ENCODE results near the gene IL33. TPM values are rescaled to one million over a fixed set of nuclear protein-coding genes. Genes with fewer than 3 reads are reported as not detected.

IL33 gene
- total RNA-seq, 1 experiment from 2014 or later, result not detected

DNA sequence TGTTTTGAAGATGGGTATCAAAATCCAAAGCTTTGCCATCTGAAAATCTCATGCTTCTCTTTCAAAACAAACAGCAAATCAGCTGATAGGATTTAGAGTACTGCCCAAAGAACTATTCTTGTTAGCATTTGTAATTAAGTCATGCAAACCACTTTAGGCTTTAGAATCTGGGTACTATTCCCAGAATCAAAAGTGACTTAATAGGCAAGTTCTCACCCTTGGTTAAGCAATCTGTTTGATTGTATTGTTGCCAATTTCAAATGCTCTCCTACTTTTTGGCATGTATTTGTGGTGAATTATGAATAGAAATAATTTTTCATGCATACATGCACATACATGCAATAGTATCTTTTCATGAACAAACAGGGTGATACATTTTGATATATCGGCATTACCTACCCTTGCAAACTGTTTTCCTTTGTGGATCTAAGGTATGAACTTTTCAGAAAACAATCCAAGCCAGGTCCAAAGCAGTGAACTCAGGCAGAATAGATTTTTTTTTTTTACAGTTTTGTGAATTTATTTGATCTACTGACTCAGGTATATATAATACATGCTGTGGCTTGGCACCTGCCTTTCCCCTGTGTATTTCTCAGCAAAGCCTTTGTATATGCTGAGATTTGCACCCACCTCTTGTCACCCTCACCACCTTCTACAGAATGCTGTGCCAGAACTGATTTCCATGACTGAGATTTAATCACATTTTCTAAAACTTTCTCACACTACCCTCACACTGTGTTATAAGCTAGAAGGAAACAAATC lies 9.0 kb downstream of the IL33 start:
- H3K27ac ChIP-seq, result no peak overlapping the region
- no peak for DNase-seq
- no peaks in the 10 kb centered on the region for H3K9me2 ChIP-seq (ENCODE audit: insufficient read depth)
- BruUV-seq (replicated peaks), result no TSS peak
- CTCF ChIA-PET, result no interaction called here
- H3K27me3 ChIP-seq (ENCODE audit: insufficient read depth, low read depth), result no peaks in the 10 kb centered on the region
- no peaks in the 10 kb centered on the region for H3K4me1 ChIP-seq (replicated peaks; ENCODE audit: insufficient read depth)
- intact Hi-C loops (cut with micrococcal nuclease; ENCODE audit: unreplicated experiment), result no loop called here
- no peaks in the 10 kb centered on the region for H3K9me3 ChIP-seq (ENCODE audit: insufficient read depth, low read depth)
- H3F3A ChIP-seq (ENCODE audit: insufficient read depth, low read depth), result no peaks in the 10 kb centered on the region
- H4K20me1 ChIP-seq (ENCODE audit: insufficient read depth), result no peaks in the 10 kb centered on the region
- POLR2A ChIA-PET (ENCODE audit: unreplicated experiment), result no interaction called here
- no peak overlapping the region for H3K4me2 ChIP-seq
- no peak overlapping the region for H3K4me3 ChIP-seq
- TF ChIP-seq CTCF (conservative IDR thresholded peaks at IDR 0.05) (no peak), EZH2 (IDR thresholded peaks at IDR 0.05; ENCODE audit: low read depth) (no peak)
- H2AFZ ChIP-seq, result no peak overlapping the region
- no peaks in the 10 kb centered on the region for H3K36me3 ChIP-seq (ENCODE audit: low read depth)
- no peaks in the 10 kb centered on the region for H3K79me2 ChIP-seq (ENCODE audit: low read depth)

GRCh38 chr9:6226696-6227095 lies 11.1 kb downstream of the IL33 start:
- no peaks in the 10 kb centered on the region for H3K36me3 ChIP-seq (ENCODE audit: low read depth)
- no peaks in the 10 kb centered on the region for H3K9me3 ChIP-seq (ENCODE audit: insufficient read depth, low read depth)
- no peaks in the 10 kb centered on the region for H3F3A ChIP-seq (ENCODE audit: insufficient read depth, low read depth)
- BruUV-seq (replicated peaks), result no TSS peak
- no peak overlapping the region for H3K4me2 ChIP-seq
- CTCF ChIA-PET, result no interaction called here
- H2AFZ ChIP-seq, result no peak overlapping the region
- intact Hi-C loops (cut with micrococcal nuclease; ENCODE audit: unreplicated experiment), result no loop called here
- POLR2A ChIA-PET (ENCODE audit: unreplicated experiment), result no interaction called here
- no peaks in the 10 kb centered on the region for H3K9me2 ChIP-seq (ENCODE audit: insufficient read depth)
- H3K27me3 ChIP-seq (ENCODE audit: insufficient read depth, low read depth), result no peaks in the 10 kb centered on the region
- H3K79me2 ChIP-seq (ENCODE audit: low read depth), result no peaks in the 10 kb centered on the region
- H4K20me1 ChIP-seq (ENCODE audit: insufficient read depth), result no peaks in the 10 kb centered on the region
- TF ChIP-seq CTCF (conservative IDR thresholded peaks at IDR 0.05), result no peak
- TF ChIP-seq EZH2 (IDR thresholded peaks at IDR 0.05; ENCODE audit: low read depth), result no peak
- no peaks in the 10 kb centered on the region; the same call in 1 of the 2 replicates for H3K4me1 ChIP-seq (replicated peaks; ENCODE audit: insufficient read depth)
- no peak overlapping the region for H3K4me3 ChIP-seq
- no peak for DNase-seq
- no peak overlapping the region for H3K27ac ChIP-seq

- Histone ChIP-seq H4K20me1 (ENCODE audit: insufficient read depth) (no peaks in the 10 kb centered on the region), H3K9me3 (ENCODE audit: insufficient read depth, low read depth) (no peaks in the 10 kb centered on the region), H3K79me2 (ENCODE audit: low read depth) (no peaks in the 10 kb centered on the region), H3F3A (ENCODE audit: insufficient read depth, low read depth) (no peaks in the 10 kb centered on the region), H3K4me1 (replicated peaks; ENCODE audit: insufficient read depth) (no peaks in the 10 kb centered on the region; the same call in 1 of the 2 replicates), H3K27ac (no peak overlapping the region), H3K4me3 (no peak overlapping the region), H3K9me2 (ENCODE audit: insufficient read depth) (no peaks in the 10 kb centered on the region), H2AFZ (no peak overlapping the region), H3K27me3 (ENCODE audit: insufficient read depth, low read depth) (no peaks in the 10 kb centered on the region), H3K4me2 (no peak overlapping the region), H3K36me3 (ENCODE audit: low read depth) (no peaks in the 10 kb centered on the region)
- intact Hi-C loops (cut with micrococcal nuclease; ENCODE audit: unreplicated experiment), result no loop called here
- TF ChIP-seq EZH2 (IDR thresholded peaks at IDR 0.05; ENCODE audit: low read depth) (no peak), CTCF (conservative IDR thresholded peaks at IDR 0.05) (no peak)
- POLR2A ChIA-PET (ENCODE audit: unreplicated experiment), result no interaction called here
- no TSS peak for BruUV-seq (replicated peaks)
- DNase-seq, result no peak
- CTCF ChIA-PET, result no interaction called here
Measured at GRCh38 chr9:6229186-6229585, 13.6 kb downstream of the IL33 start.

Measured in PC-9 (cell line).